Stimulated activated CD8-positive, alpha-beta memory T cell treated with anti-CD3 and anti-CD28 coated beads, Interleukin-15, amount 100 ng/mL, for 48 hours (primary cell): ENCODE measurements around the gene SPAG16.
"Not testable (repeated sequence)": the region's sequence is repeated elsewhere in the genome, so short reads cannot be mapped to it uniquely, and the experiment has no call there.

Experiments used
- DNase-seq, 2 donors: peaks; one replicate each; pipeline ENCODE4 v3.0.0-alpha.2; 2020; ENCODE audit warnings: low read depth in 2 of 2

The SPAG16 gene

GRCh38 chr2:213408426-213409070, 124.3 kb downstream of the SPAG16 start:
- DNase-seq: not testable (repeated sequence)

- not testable (repeated sequence) for DNase-seq
Measured at GRCh38 chr2:213410687-213411086, 126.4 kb downstream of the SPAG16 start.

- no peak for DNase-seq
Measured at GRCh38 chr2:213411582-213412289, 127.5 kb downstream of the SPAG16 start.

GRCh38 chr2:213415093-213415492, 130.8 kb downstream of the SPAG16 start:
- DNase-seq: no peak

GRCh38 chr2:213416832-213417231, 132.6 kb downstream of the SPAG16 start:
- no peak for DNase-seq

- DNase-seq: no peak
Measured at GRCh38 chr2:213419980-213420379, 135.7 kb downstream of the SPAG16 start.

- no peak for DNase-seq
Measured at GRCh38 chr2:213420828-213421385, 136.6 kb downstream of the SPAG16 start.

- no peak for DNase-seq
Measured at GRCh38 chr2:213422211-213422610, 137.9 kb downstream of the SPAG16 start.

- no peak for DNase-seq
Measured at GRCh38 chr2:213425618-213426017, 141.4 kb downstream of the SPAG16 start.

GRCh38 chr2:213429516-213429915, 145.3 kb downstream of the SPAG16 start:
- no peak for DNase-seq

- no peak for DNase-seq
Measured at GRCh38 chr2:213443921-213444320, 159.7 kb downstream of the SPAG16 start.

GRCh38 chr2:213451542-213452239, 167.4 kb downstream of the SPAG16 start:
- no peak for DNase-seq

- DNase-seq: no peak
Measured at GRCh38 chr2:213455316-213456008, 171.2 kb downstream of the SPAG16 start.

GRCh38 chr2:213475433-213475832, 191.2 kb downstream of the SPAG16 start:
- DNase-seq: no peak

GRCh38 chr2:213476641-213477040, 192.4 kb downstream of the SPAG16 start:
- no peak for DNase-seq

GRCh38 chr2:213490087-213490486, 205.8 kb downstream of the SPAG16 start:
- no peak for DNase-seq

- DNase-seq: no peak
Measured at GRCh38 chr2:213491376-213491775, 207.1 kb downstream of the SPAG16 start.

GRCh38 chr2:213496226-213496625, 212.0 kb downstream of the SPAG16 start:
- no peak for DNase-seq

- DNase-seq: no peak
Measured at GRCh38 chr2:213500881-213501280, 216.6 kb downstream of the SPAG16 start.

GRCh38 chr2:213524164-213524563, 239.9 kb downstream of the SPAG16 start:
- no peak for DNase-seq

- DNase-seq: no peak
Measured at GRCh38 chr2:213537579-213537978, 253.3 kb downstream of the SPAG16 start.

- DNase-seq: no peak
Measured at GRCh38 chr2:213544940-213545339, 260.7 kb downstream of the SPAG16 start.
